Activated naive CD8-positive, alpha-beta T cell treated with anti-CD3 and anti-CD28 coated beads for 36 hours (primary cell): ENCODE measurements around the gene ITGAL. TPM values are rescaled to one million over a fixed set of nuclear protein-coding genes. Genes with fewer than 3 reads are reported as not detected.

Experiments used
- DNase-seq: peaks from one replicate; pipeline ENCODE4 v3.0.0; 2021
- H3K27ac Mint-ChIP-seq: one replicate; pipeline ENCODE4 v1.8.0; 2022; ENCODE audit warnings: mild to moderate bottlenecking, moderate library complexity, mixed read lengths
- H3K27me3 Mint-ChIP-seq: one replicate; pipeline ENCODE4 v1.8.0; 2022; ENCODE audit warnings: mild to moderate bottlenecking, mixed read lengths
- H3K36me3 Mint-ChIP-seq: one replicate; pipeline ENCODE4 v1.8.0; 2021; ENCODE audit warnings: mild to moderate bottlenecking, mixed read lengths
- H3K4me1 Mint-ChIP-seq: one replicate; pipeline ENCODE4 v1.8.0; 2021; ENCODE audit warnings: mixed read lengths
- H3K4me3 Mint-ChIP-seq: one replicate; pipeline ENCODE4 v1.8.0; 2022; ENCODE audit warnings: mild to moderate bottlenecking, moderate library complexity, mixed read lengths
- H3K9me3 Mint-ChIP-seq: one replicate; pipeline ENCODE4 v1.8.0; 2022; ENCODE audit warnings: mixed read lengths
- total RNA-seq, 2 experiments: library from RNA; stranded (reverse); gene quantifications; one replicate each; pipeline ENCODE4 v1.2.3, GENCODE V29; 2021

The ITGAL gene
- 100 to 1,000 TPM; 233 to 235 TPM for total RNA-seq

GRCh38 chr16:30472328-30472942 is at the start of gene ITGAL:
Gene ITGAL (plus strand): TSS chr16:30472742. CDS start chr16:30472838, 96 bp downstream.
- Mint-ChIP-seq H3K4me1 (peaks cover 51% of the 10 kb centered on the region), H3K36me3 (peaks cover 48% of the 10 kb centered on the region), H3K4me3 (peak within 1 kb of the TSS; percentile 91), H3K27ac (peak within 1 kb of the TSS; percentile 95), H3K27me3 (no peaks in the 10 kb centered on the region), H3K9me3 (no peaks in the 10 kb centered on the region)
- DNase-seq: peak; percentile 86

GRCh38 chr16:30428055-30428454 is 44.5 kb upstream of the ITGAL start:
- Mint-ChIP-seq H3K9me3 (no peaks in the 10 kb centered on the region), H3K27me3 (no peaks in the 10 kb centered on the region), H3K4me3 (no peak overlapping the region), H3K4me1 (peaks cover 20% of the 10 kb centered on the region), H3K36me3 (peaks cover 38% of the 10 kb centered on the region), H3K27ac (no peak overlapping the region)
- no peak for DNase-seq

DNA sequence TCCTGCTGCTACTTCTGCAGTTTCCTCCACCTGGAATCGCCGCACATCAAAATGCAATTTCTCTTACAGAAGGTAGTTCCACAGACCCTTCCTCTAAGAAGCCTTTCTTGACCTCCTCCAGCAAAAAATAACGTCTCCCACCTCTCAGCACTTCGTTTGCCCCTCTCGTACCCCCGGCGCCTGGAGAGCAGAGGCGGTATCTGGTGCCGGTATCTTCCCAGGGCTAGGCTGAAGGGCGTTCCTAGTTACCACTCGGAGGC is 43.2 kb upstream of the ITGAL start:
- no peak overlapping the region for H3K27ac Mint-ChIP-seq
- DNase-seq: no peak
- no peak overlapping the region for H3K4me3 Mint-ChIP-seq
- H3K36me3 Mint-ChIP-seq: peaks cover 33% of the 10 kb centered on the region
- peaks cover 22% of the 10 kb centered on the region for H3K4me1 Mint-ChIP-seq
- no peaks in the 10 kb centered on the region for H3K27me3 Mint-ChIP-seq
- no peaks in the 10 kb centered on the region for H3K9me3 Mint-ChIP-seq

GRCh38 chr16:30429678-30430427 is 42.7 kb upstream of the ITGAL start, which contains the start of gene DCTPP1:
Gene DCTPP1 (minus strand): TSS chr16:30430030. CDS start chr16:30429980, 50 bp downstream.
- Mint-ChIP-seq H3K4me3 (no peak within 1 kb of the TSS), H3K27me3 (no peaks in the 10 kb centered on the region), H3K27ac (no peak within 1 kb of the TSS), H3K36me3 (peaks cover 28% of the 10 kb centered on the region), H3K4me1 (peaks cover 24% of the 10 kb centered on the region), H3K9me3 (no peaks in the 10 kb centered on the region)
- DNase-seq: peak; percentile 95

DNA sequence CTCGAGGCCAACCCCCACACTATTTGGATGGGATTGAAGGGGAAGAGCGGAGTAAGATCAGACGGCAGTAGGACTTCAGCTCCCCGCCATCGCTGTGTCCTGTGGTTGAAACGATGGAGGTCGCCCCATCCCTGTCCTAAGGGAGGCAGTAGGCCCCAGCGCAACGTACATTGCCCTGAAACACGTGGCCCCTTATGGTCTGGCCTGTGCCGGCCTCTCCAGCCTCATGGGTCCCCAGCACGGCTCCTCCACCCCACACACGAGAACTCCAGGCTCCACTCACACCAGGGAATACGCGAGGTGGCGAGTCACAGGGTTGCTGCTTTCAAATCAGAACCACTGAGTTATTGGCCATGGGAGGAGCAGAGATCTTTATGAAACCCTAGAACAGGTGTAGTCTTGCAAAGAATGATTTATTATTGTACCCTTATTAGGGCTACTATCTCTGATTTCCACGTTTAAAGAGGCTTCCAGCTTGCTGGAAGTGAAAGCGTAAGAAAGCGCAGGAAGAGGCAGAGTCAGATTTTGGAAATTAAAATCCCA is 42.0 kb upstream of the ITGAL start:
- Mint-ChIP-seq H3K9me3 (no peaks in the 10 kb centered on the region), H3K4me1 (peaks cover 25% of the 10 kb centered on the region)
- no peak for DNase-seq

DNA sequence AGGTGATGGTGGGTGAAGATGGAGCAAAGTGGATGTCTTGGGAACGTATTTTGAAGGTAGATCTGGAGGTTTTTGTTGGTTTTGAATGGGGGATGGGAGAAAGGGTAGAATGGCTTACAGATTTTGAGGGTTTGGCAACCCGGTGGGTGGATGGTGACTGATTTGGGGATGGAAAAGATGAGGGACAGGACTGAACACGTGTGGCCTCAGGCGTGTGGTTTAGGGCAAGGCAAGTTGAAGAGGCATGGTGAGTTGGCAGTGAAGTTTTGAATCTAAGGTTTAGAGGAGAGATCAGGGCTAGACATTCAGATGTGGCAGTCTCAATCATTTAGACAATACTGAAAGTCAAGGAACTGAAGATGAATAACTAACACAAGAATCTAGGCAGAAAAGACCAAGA is 37.7 kb upstream of the ITGAL start:
- Mint-ChIP-seq H3K9me3 (no peaks in the 10 kb centered on the region), H3K36me3 (no peaks in the 10 kb centered on the region), H3K27me3 (no peaks in the 10 kb centered on the region), H3K27ac (peak overlapping the region; percentile 11), H3K4me1 (peaks cover 8% of the 10 kb centered on the region), H3K4me3 (no peak overlapping the region)
- DNase-seq: peak; percentile 66

More for the DNA sequence above, 42.0 kb upstream of the ITGAL start:
- no peak overlapping the region for H3K27ac Mint-ChIP-seq
- H3K27me3 Mint-ChIP-seq: no peaks in the 10 kb centered on the region
- no peak overlapping the region for H3K4me3 Mint-ChIP-seq
- peaks cover 27% of the 10 kb centered on the region for H3K36me3 Mint-ChIP-seq

DNA sequence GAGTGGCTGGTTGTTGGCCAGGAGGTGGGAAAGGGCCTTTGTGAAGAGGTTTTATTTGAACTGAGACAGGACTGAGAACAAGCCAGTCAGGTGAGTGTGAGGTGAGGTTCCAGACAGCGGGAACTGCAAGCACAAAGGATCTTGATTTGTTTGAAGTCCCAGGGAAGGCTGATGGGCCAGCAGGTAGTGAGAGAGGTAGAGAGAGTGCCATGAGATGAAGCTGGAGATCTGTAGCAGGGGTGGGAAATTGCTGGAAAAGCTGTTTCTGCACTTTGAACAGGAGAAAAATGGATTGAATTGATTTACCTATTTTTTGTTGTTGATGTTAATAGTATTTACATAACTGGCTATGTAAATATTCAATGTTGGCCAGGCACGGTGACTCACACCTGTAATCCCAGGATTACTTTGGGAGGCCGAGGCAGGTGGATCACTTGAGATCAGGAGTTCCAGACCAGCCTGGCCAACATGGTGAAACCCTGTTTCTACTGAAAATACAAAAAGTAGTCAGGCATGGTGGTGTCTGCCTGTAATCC is 35.0 kb upstream of the ITGAL start:
- Mint-ChIP-seq H3K36me3 (peaks cover 3% of the 10 kb centered on the region), H3K9me3 (no peaks in the 10 kb centered on the region), H3K27me3 (no peaks in the 10 kb centered on the region), H3K27ac (no peak overlapping the region), H3K4me1 (peaks cover 8% of the 10 kb centered on the region), H3K4me3 (no peak overlapping the region)
- DNase-seq: no peak

GRCh38 chr16:30438835-30439234 is 33.7 kb upstream of the ITGAL start:
- peaks cover 12% of the 10 kb centered on the region for H3K36me3 Mint-ChIP-seq
- no peak for DNase-seq
- H3K27ac Mint-ChIP-seq: no peak overlapping the region
- H3K9me3 Mint-ChIP-seq: no peaks in the 10 kb centered on the region
- peaks cover 17% of the 10 kb centered on the region for H3K4me1 Mint-ChIP-seq
- H3K27me3 Mint-ChIP-seq: no peaks in the 10 kb centered on the region
- H3K4me3 Mint-ChIP-seq: no peak overlapping the region

- no peak for DNase-seq
- no peaks in the 10 kb centered on the region for H3K27me3 Mint-ChIP-seq
- H3K9me3 Mint-ChIP-seq: no peaks in the 10 kb centered on the region
- no peak overlapping the region for H3K4me3 Mint-ChIP-seq
- peaks cover 22% of the 10 kb centered on the region for H3K36me3 Mint-ChIP-seq
- peaks cover 21% of the 10 kb centered on the region for H3K4me1 Mint-ChIP-seq
- H3K27ac Mint-ChIP-seq: no peak overlapping the region
These were observed 32.7 kb upstream of the ITGAL start for GRCh38 chr16:30439720-30440348.

DNA sequence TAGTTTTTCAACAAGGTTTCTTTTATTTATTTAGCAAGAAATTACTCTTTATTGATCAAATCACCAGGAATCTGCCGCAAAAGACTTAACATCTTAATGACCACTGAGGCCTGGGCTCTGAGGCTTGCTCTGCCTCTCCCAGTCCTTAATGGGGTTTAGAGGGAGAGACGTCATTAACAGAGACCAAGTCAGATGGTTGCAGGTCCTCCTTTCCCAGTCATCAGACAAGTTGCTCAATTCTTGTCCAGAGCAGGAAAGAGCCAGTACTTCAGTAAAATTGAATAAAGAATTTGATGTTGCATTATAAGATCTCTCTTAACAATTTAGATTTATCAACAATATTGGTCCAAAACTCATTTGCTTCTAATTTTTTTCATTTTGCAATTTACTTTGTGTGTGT is 28.9 kb upstream of the ITGAL start:
- H3K27me3 Mint-ChIP-seq: no peaks in the 10 kb centered on the region
- DNase-seq: no peak
- peaks cover 5% of the 10 kb centered on the region for H3K9me3 Mint-ChIP-seq
- peaks cover 31% of the 10 kb centered on the region for H3K4me1 Mint-ChIP-seq
- H3K36me3 Mint-ChIP-seq: peaks cover 30% of the 10 kb centered on the region
- no peak overlapping the region for H3K27ac Mint-ChIP-seq
- H3K4me3 Mint-ChIP-seq: peak overlapping the region; percentile 94

DNA sequence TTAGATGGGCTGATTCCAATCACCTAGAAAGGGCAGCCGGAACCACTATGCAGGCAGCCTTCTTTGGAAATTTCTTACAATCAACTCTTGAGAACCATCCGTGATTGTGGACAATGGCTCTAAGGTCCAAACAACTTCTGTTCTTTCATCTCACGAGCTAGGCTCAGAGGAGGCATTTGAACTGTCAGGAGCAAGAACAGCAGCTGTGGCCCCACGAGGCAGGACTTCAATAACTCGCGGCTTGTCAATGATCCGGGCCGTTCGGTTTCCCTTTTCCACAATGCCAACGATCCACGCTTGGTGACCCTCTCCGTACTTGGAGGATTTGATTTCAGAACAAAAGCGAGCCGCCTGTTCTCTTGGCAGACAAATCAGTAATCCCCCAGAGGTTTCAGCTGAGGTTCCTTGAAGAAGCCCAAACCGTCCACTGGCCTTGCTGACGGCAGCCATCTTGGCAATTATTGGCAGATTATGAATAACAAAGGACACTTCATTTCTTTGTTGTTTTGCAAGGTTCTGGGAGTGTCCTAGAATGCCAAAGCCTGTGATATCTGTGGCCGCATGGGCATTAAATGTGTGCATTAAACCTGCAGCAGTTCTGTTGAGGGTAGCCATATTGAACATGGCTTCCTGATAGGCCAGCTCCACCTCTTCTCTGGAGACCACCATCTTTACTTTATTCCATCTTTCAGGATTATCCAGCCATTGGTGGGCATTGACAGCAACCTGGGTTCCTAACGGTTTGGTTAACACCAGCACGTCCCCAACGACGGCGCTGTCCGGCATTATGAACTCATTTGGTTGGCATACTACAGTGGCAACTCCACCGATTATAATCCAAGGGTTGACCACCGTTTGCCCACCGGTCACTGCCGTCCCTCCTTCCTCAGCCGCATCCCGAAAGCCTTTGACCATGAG is 28.1 kb upstream of the ITGAL start:
- peak overlapping the region; percentile 94 for H3K4me3 Mint-ChIP-seq
- DNase-seq: no peak
- peaks cover 30% of the 10 kb centered on the region for H3K36me3 Mint-ChIP-seq
- H3K4me1 Mint-ChIP-seq: peaks cover 31% of the 10 kb centered on the region
- H3K27ac Mint-ChIP-seq: peak overlapping the region; percentile 83
- peaks cover 5% of the 10 kb centered on the region for H3K9me3 Mint-ChIP-seq
- H3K27me3 Mint-ChIP-seq: no peaks in the 10 kb centered on the region

- Mint-ChIP-seq H3K9me3 (peaks cover 5% of the 10 kb centered on the region), H3K27ac (peak overlapping the region; percentile 83), H3K4me1 (peaks cover 32% of the 10 kb centered on the region), H3K36me3 (peaks cover 30% of the 10 kb centered on the region), H3K27me3 (no peaks in the 10 kb centered on the region), H3K4me3 (peak overlapping the region; percentile 94)
- no peak for DNase-seq
These were observed 27.5 kb upstream of the ITGAL start for GRCh38 chr16:30445149-30445407.

- DNase-seq: peak; percentile 93
- peak within 1 kb of the TSS; percentile 94 for H3K4me3 Mint-ChIP-seq
- H3K36me3 Mint-ChIP-seq: peaks cover 30% of the 10 kb centered on the region
- no peaks in the 10 kb centered on the region for H3K27me3 Mint-ChIP-seq
- H3K9me3 Mint-ChIP-seq: peaks cover 5% of the 10 kb centered on the region
- H3K27ac Mint-ChIP-seq: peak within 1 kb of the TSS; percentile 96
- H3K4me1 Mint-ChIP-seq: peaks cover 37% of the 10 kb centered on the region
These were observed 26.9 kb upstream of the ITGAL start, which contains the start of gene SEPHS2 for GRCh38 chr16:30445408-30446202. Gene SEPHS2 (minus strand): TSS chr16:30445874. CDS start chr16:30445727, 147 bp downstream.

- H3K9me3 Mint-ChIP-seq: peaks cover 5% of the 10 kb centered on the region
- peaks cover 30% of the 10 kb centered on the region for H3K36me3 Mint-ChIP-seq
- peaks cover 42% of the 10 kb centered on the region for H3K4me1 Mint-ChIP-seq
- H3K4me3 Mint-ChIP-seq: peak overlapping the region; percentile 94
- H3K27me3 Mint-ChIP-seq: no peaks in the 10 kb centered on the region
- H3K27ac Mint-ChIP-seq: peak overlapping the region; percentile 96
- no peak for DNase-seq
These were observed 26.3 kb upstream of the ITGAL start for GRCh38 chr16:30446203-30446595.
